ENCODE results near the gene CYTH1. TPM values are rescaled to one million over a fixed set of nuclear protein-coding genes. Genes with fewer than 3 reads are reported as not detected.

CYTH1 gene
- total RNA-seq, 1 experiment from 2014 or later, result 34.3 TPM

DNA sequence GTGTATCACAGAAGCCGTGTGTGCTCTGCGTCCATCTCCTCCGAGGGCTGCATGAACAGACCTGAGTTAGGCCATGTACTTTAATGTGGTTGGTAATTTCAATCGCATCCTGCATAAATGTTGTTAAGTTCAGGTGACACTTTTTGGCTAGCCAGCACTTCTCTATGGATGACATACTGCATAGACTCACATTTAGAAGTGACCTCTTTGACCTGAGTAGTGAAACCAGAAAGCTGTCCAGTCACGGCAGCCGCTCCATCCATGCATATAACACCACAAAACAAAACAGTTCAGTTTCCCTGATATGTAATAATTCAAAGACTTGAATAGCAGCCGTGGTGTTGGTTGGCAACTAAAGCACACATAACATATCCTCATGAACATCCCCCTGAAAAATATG lies 94.1 kb downstream of the CYTH1 start (continued):
- TF ChIP-seq, protein P1, sequence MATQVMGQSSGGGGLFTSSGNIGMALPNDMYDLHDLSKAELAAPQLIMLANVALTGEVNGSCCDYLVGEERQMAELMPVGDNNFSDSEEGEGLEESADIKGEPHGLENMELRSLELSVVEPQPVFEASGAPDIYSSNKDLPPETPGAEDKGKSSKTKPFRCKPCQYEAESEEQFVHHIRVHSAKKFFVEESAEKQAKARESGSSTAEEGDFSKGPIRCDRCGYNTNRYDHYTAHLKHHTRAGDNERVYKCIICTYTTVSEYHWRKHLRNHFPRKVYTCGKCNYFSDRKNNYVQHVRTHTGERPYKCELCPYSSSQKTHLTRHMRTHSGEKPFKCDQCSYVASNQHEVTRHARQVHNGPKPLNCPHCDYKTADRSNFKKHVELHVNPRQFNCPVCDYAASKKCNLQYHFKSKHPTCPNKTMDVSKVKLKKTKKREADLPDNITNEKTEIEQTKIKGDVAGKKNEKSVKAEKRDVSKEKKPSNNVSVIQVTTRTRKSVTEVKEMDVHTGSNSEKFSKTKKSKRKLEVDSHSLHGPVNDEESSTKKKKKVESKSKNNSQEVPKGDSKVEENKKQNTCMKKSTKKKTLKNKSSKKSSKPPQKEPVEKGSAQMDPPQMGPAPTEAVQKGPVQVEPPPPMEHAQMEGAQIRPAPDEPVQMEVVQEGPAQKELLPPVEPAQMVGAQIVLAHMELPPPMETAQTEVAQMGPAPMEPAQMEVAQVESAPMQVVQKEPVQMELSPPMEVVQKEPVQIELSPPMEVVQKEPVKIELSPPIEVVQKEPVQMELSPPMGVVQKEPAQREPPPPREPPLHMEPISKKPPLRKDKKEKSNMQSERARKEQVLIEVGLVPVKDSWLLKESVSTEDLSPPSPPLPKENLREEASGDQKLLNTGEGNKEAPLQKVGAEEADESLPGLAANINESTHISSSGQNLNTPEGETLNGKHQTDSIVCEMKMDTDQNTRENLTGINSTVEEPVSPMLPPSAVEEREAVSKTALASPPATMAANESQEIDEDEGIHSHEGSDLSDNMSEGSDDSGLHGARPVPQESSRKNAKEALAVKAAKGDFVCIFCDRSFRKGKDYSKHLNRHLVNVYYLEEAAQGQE (IDR thresholded peaks at IDR 0.05; ENCODE audit: low read depth), result no peak
- TF ChIP-seq RAD21 (IDR thresholded peaks at IDR 0.05; ENCODE audit: low read depth) (no peak), POLR2AphosphoS5 (IDR thresholded peaks at IDR 0.05; ENCODE audit: low read depth, low read length) (no peak), YY1 (IDR thresholded peaks at IDR 0.05; ENCODE audit: extremely low read depth, insufficient replicate concordance, low read depth, low read length) (no peak), ELF1 (IDR thresholded peaks at IDR 0.05; ENCODE audit: borderline replicate concordance, low read depth) (no peak)
- TF ChIP-seq, protein P2, sequence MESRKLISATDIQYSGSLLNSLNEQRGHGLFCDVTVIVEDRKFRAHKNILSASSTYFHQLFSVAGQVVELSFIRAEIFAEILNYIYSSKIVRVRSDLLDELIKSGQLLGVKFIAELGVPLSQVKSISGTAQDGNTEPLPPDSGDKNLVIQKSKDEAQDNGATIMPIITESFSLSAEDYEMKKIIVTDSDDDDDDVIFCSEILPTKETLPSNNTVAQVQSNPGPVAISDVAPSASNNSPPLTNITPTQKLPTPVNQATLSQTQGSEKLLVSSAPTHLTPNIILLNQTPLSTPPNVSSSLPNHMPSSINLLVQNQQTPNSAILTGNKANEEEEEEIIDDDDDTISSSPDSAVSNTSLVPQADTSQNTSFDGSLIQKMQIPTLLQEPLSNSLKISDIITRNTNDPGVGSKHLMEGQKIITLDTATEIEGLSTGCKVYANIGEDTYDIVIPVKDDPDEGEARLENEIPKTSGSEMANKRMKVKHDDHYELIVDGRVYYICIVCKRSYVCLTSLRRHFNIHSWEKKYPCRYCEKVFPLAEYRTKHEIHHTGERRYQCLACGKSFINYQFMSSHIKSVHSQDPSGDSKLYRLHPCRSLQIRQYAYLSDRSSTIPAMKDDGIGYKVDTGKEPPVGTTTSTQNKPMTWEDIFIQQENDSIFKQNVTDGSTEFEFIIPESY (IDR thresholded peaks at IDR 0.05; ENCODE audit: extremely low read depth, insufficient replicate concordance, low read length), result no peak

DNA sequence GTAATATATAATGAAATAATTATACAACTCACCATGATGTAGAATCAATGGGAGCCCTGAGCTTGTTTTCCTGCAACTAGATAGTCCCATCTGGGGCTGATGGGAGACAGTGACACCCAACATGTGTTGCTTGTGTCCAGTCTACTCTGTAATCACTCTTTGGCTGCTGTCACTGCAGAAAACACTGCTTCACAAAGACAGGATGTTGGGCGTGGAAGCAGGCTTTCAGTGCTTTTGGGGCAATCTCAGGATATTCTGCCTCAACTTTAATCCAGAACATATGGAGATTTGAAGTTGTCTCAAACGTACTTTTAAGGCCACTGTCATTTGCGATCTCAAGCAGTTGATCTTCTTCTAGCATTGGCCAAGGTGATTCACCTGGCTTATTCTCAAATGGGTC lies 94.9 kb downstream of the CYTH1 start:
- CTCF ChIA-PET, result no interaction called here
- no peak overlapping the region for H3K9ac ChIP-seq (ENCODE audit: low read length)
- H3K9me2 ChIP-seq (ENCODE audit: insufficient read depth), result no peaks in the 10 kb centered on the region
- POLR2A ChIA-PET, result no interaction called here
- H2AFZ ChIP-seq (ENCODE audit: low read depth, low read length, poor library complexity, severe bottlenecking), result no peak overlapping the region
- ATAC-seq (no peak), DNase-seq (ENCODE audit: low read depth, low spot score) (no peak)
- H3K9me3 ChIP-seq (ENCODE audit: control insufficient read depth in 1 of 2, insufficient read depth in 1 of 2, low read depth in 1 of 2, low read length in 2 of 2), result no peaks in the 10 kb centered on the region
- H3K27me3 ChIP-seq (ENCODE audit: insufficient read depth, low read length), result no peaks in the 10 kb centered on the region
- no TSS peak for BruUV-seq (replicated peaks)
- H3K27ac ChIP-seq (ENCODE audit: low read depth, low read length), result no peak overlapping the region
- TF ChIP-seq, protein P3, sequence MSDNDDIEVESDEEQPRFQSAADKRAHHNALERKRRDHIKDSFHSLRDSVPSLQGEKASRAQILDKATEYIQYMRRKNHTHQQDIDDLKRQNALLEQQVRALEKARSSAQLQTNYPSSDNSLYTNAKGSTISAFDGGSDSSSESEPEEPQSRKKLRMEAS (IDR thresholded peaks at IDR 0.05), result no peak
- H3K4me2 ChIP-seq (ENCODE audit: low read length), result no peak overlapping the region
- peaks cover 0 to 10% of the 10 kb centered on the region in 2 experiments; a peak in 2 of 4 replicates for H3K36me3 ChIP-seq (ENCODE audit: control insufficient read depth in 1 of 2, insufficient read depth in 2 of 2, low read length in 2 of 2)
- no peaks in the 10 kb centered on the region for H4K20me1 ChIP-seq (ENCODE audit: insufficient read depth)
- RAD21 ChIA-PET (ENCODE audit: low non-redundant PET in 1 of 2, low total read pairs in 2 of 2, uncharacterized antibody in 2 of 2, unreplicated experiment in 2 of 2), result no interaction called here
- peaks cover 0 to 6% of the 10 kb centered on the region in 2 experiments; a peak in 1 of 4 replicates for H3K4me1 ChIP-seq (ENCODE audit: control insufficient read depth in 1 of 2, insufficient read depth in 2 of 2, low read length in 2 of 2)
- no peak overlapping the region for H3K4me3 ChIP-seq (replicated peaks in 1 of 2; ENCODE audit: low read depth in 1 of 2, low read length in 2 of 2)
- intact Hi-C loops (cut with micrococcal nuclease), result no loop called here
- no peaks in the 10 kb centered on the region for H3K79me2 ChIP-seq (ENCODE audit: insufficient read depth, low read length)

All from HCT116 (cell line).